IMR-90 (cell line): ENCODE results near the gene VPS8. TPM values are rescaled to one million over a fixed set of nuclear protein-coding genes. Genes with fewer than 3 reads are reported as not detected.

Experiments
- ATAC-seq: fragments of 200-7000 bp; cut with Tn5 transposase; 2 replicates; pipeline ENCODE4 v1.9.1; 2020; ENCODE audit warnings: low read depth, mild to moderate bottlenecking, moderate library complexity
- BruUV-seq: library from RNA; stranded (reverse); fragments of 400-500 nt; replicated peaks from 2 replicates; lab custom pipeline; 2021; lab: Mats Ljungman, UMichigan
- CTCF ChIA-PET: fragments of 300-600 bp; formaldehyde crosslinking; extraction: SDS; loops from one replicate; lab custom pipeline; 2021; ENCODE audit warnings: antibody characterized with exemption; lab: Yijun Ruan, JAX
- POLR2A ChIA-PET: fragments of 300-600 bp; sonication (Branson Sonifier 250); formaldehyde crosslinking; loops from one replicate; lab custom pipeline; 2022; ENCODE audit warnings: antibody characterized with exemption; ENCODE audit not compliant: unreplicated experiment; lab: Charles Lee
- DNase-seq: peaks from one replicate; pipeline ENCODE4 v3.0.0; 2013
- H2AFZ ChIP-seq: replicated peaks from 2 replicates; pipeline ENCODE3; 2013; ENCODE audit warnings: low read length, mild to moderate bottlenecking; ENCODE audit not compliant: poor library complexity
- H2AK5ac ChIP-seq: 2 replicates; pipeline ENCODE4 v1.6.1; 2013; ENCODE audit warnings: low read depth, low read length, inconsistent platforms
- H2AK9ac ChIP-seq: replicated peaks from 2 replicates; pipeline ENCODE3; 2013; ENCODE audit warnings: mild to moderate bottlenecking, low read depth, low read length, moderate library complexity; ENCODE audit not compliant: poor library complexity
- H2BK120ac ChIP-seq: 2 replicates; pipeline ENCODE4 v1.6.1; 2013; ENCODE audit warnings: low read depth, low read length, inconsistent platforms
- H2BK15ac ChIP-seq: 3 replicates; pipeline ENCODE4 v1.6.1; 2013; ENCODE audit warnings: low read depth, low read length, inconsistent platforms
- H2BK20ac ChIP-seq: 2 replicates; pipeline ENCODE4 v1.6.1; 2013; ENCODE audit warnings: low read depth, mild to moderate bottlenecking, inconsistent platforms, low read length, moderate library complexity
- H2BK5ac ChIP-seq: 2 replicates; pipeline ENCODE4 v1.6.1; 2013; ENCODE audit warnings: mild to moderate bottlenecking, low read depth, low read length, inconsistent platforms; ENCODE audit not compliant: poor library complexity, severe bottlenecking
- H3K14ac ChIP-seq: replicated peaks from 2 replicates; pipeline ENCODE4 v1.6.1; 2013; ENCODE audit warnings: low read depth, low read length, inconsistent platforms
- H3K18ac ChIP-seq: 2 replicates; pipeline ENCODE4 v1.6.1; 2013; ENCODE audit warnings: low read depth, low read length, control low read depth
- H3K23ac ChIP-seq: 2 replicates; pipeline ENCODE4 v1.6.1; 2013; ENCODE audit warnings: low read depth, low read length, inconsistent platforms
- H3K27ac ChIP-seq: 2 replicates; pipeline ENCODE4 v1.5.1; 2013; ENCODE audit warnings: mild to moderate bottlenecking, control low read depth, low read length; ENCODE audit not compliant: insufficient read depth
- H3K27me3 ChIP-seq: 2 replicates; pipeline ENCODE4 v1.6.1; 2013; ENCODE audit warnings: low read length; ENCODE audit not compliant: control insufficient read depth, insufficient read depth
- H3K36me3 ChIP-seq: 2 replicates; pipeline ENCODE4 v1.6.1; 2013; ENCODE audit warnings: low read length, mixed read lengths; ENCODE audit not compliant: control insufficient read depth, insufficient read depth
- H3K4ac ChIP-seq: 2 replicates; pipeline ENCODE4 v1.6.1; 2013; ENCODE audit warnings: low read depth, low read length, inconsistent platforms
- H3K4me1 ChIP-seq: 2 replicates; pipeline ENCODE4 v1.6.1; 2013; ENCODE audit warnings: low read length, mixed read lengths; ENCODE audit not compliant: control insufficient read depth, insufficient read depth
- H3K4me2 ChIP-seq: 2 replicates; pipeline ENCODE4 v1.6.1; 2013; ENCODE audit warnings: low read depth, mild to moderate bottlenecking, control low read depth, low read length, moderate library complexity
- H3K4me3 ChIP-seq: 2 replicates; pipeline ENCODE4 v1.5.1; 2013; ENCODE audit warnings: low read depth, mild to moderate bottlenecking, control low read depth, low read length, moderate library complexity; ENCODE audit not compliant: insufficient read depth
- H3K56ac ChIP-seq: 2 replicates; pipeline ENCODE4 v1.6.1; 2013; ENCODE audit warnings: low read length, inconsistent platforms; ENCODE audit not compliant: insufficient read depth; ENCODE audit errors: extremely low read depth
- H3K79me1 ChIP-seq, 2 experiments: 2 replicates each; pipeline ENCODE4 v1.6.1; 2013; ENCODE audit warnings: low read length in 2 of 2, inconsistent platforms in 1 of 2, low read depth in 1 of 2
- H3K9ac ChIP-seq: 2 replicates; pipeline ENCODE4 v1.6.1; 2013; ENCODE audit warnings: low read depth, low read length, control low read depth
- H3K9me1 ChIP-seq: 2 replicates; pipeline ENCODE4 v1.6.1; 2013; ENCODE audit warnings: low read length, inconsistent platforms; ENCODE audit not compliant: insufficient read depth
- H3K9me3 ChIP-seq: 2 replicates; pipeline ENCODE4 v1.6.1; 2013; ENCODE audit warnings: low read length; ENCODE audit not compliant: control insufficient read depth, insufficient read depth
- H4K20me1 ChIP-seq: 2 replicates; pipeline ENCODE4 v1.6.1; 2013; ENCODE audit warnings: low read length, inconsistent platforms; ENCODE audit not compliant: insufficient read depth
- H4K5ac ChIP-seq: 2 replicates; pipeline ENCODE4 v1.6.1; 2013; ENCODE audit warnings: mild to moderate bottlenecking, low read depth, low read length, control low read depth
- H4K8ac ChIP-seq, 2 experiments: 2 replicates each; pipeline ENCODE4 v1.6.1; 2013; ENCODE audit warnings: low read depth in 2 of 2, low read length in 2 of 2, control low read depth in 1 of 2, inconsistent platforms in 1 of 2
- H4K91ac ChIP-seq: 2 replicates; pipeline ENCODE4 v1.6.1; 2013; ENCODE audit warnings: low read depth, low read length, inconsistent platforms; ENCODE audit not compliant: insufficient read depth
- POLR2A ChIP-seq: IDR thresholded peaks from 2 replicates; pipeline ENCODE4 v1.6.1; 2012; ENCODE audit warnings: mild to moderate bottlenecking, low read depth, low read length
- RFX5 ChIP-seq: IDR thresholded peaks from 2 replicates; pipeline ENCODE4 v1.8.0; 2012; ENCODE audit warnings: low read depth, mild to moderate bottlenecking, low read length, moderate library complexity
- WGBS, 2 experiments: methylation state at CpG; one replicate each; pipeline versions ENCODE4 v1.1.5 to v1.1.7; 2013; ENCODE audit warnings: missing lambda C conversion rate in 2 of 2; ENCODE audit not compliant: insufficient read length in 1 of 2; ENCODE audit errors: extremely low coverage in 2 of 2; 5-methylcytosine and 5-hydroxymethylcytosine counted together
- dilution Hi-C: fragments of 300-500 bp; cut with HindIII; formaldehyde crosslinking; loops from one replicate; pipeline ENCODE4 v1.14.3; 2018; ENCODE audit warnings: low sequenced_read_pairs; ENCODE audit not compliant: unreplicated experiment
- in situ Hi-C: fragments of 300-500 bp; cut with MboI; formaldehyde crosslinking; loops from 3 replicates; pipeline ENCODE4 v1.14.3; 2019; ENCODE audit warnings: low sequenced_read_pairs, inconsistent platforms, mixed read lengths
- intact Hi-C: fragments of 100-400 bp; cut with micrococcal nuclease; formaldehyde crosslinking; loops from 2 replicates; pipeline ENCODE4 v1.10.0; 2022
- polyA plus RNA-seq, 3 experiments: library from polyadenylated mRNA; depleted of rRNA; stranded (reverse); fragments of >200 nt; gene quantifications; 2 replicates each; pipeline ENCODE4 v1.2.3, GENCODE V29; 2012; ENCODE audit warnings: low replicate concordance in 1 of 3
- total RNA-seq: library from RNA; depleted of rRNA; stranded (reverse); fragments of >200 nt; gene quantifications from 2 replicates; pipeline ENCODE4 v1.2.3, GENCODE V29; 2012
- TF ChIP-seq, protein P1 (sequence below): fragments of 150-350 bp; IDR thresholded peaks from 2 replicates; pipeline ENCODE4 v1.6.1; 2016; ENCODE audit warnings: low read depth, mild to moderate bottlenecking, low read length, moderate library complexity, borderline replicate concordance

The VPS8 gene
- total and polyA plus RNA-seq, 2 of the 4 experiments (the other 2 are of a cell fraction) = 14.0 to 56.1 TPM

DNA sequence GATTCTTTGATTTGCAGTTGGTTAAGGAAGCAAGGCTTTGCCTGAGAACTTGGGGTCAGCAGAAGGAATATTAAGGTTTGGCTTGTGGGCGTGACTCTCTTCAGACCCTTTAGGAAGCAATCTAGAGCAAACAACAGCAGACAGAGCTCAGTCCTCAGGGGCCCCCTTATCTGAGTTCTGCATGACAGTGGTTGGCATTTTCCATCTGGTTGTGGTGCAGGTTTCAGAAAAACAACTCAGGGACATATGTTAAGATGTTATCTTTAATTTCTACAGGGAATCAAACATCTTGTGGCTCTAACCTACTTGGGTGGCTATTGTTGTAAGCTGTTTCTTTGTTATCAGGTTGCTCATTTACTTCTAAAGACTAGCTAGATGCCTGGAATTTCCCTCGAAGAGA lies 141.4 kb downstream of the VPS8 start:
- no TSS peak for BruUV-seq
- POLR2A ChIA-PET = no interaction called here

More for the DNA sequence above, 141.4 kb downstream of the VPS8 start:
- H3K18ac ChIP-seq = no peak overlapping the region
- no peak overlapping the region for H4K5ac ChIP-seq
- in situ Hi-C loops (no loop called here), dilution Hi-C loops (no loop called here), intact Hi-C loops (no loop called here)
- H2BK120ac ChIP-seq = no peak overlapping the region
- no peak overlapping the region for H4K91ac ChIP-seq
- no peak for TF ChIP-seq RFX5
- TF ChIP-seq, protein P1, sequence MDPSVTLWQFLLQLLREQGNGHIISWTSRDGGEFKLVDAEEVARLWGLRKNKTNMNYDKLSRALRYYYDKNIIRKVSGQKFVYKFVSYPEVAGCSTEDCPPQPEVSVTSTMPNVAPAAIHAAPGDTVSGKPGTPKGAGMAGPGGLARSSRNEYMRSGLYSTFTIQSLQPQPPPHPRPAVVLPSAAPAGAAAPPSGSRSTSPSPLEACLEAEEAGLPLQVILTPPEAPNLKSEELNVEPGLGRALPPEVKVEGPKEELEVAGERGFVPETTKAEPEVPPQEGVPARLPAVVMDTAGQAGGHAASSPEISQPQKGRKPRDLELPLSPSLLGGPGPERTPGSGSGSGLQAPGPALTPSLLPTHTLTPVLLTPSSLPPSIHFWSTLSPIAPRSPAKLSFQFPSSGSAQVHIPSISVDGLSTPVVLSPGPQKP = no peak
- TF ChIP-seq POLR2A = no peak
- H3K79me1 ChIP-seq = no peaks in the 10 kb centered on the region
- H2BK5ac ChIP-seq = no peak overlapping the region
- DNase-seq (no peak), ATAC-seq (no peak)
- H3K9ac ChIP-seq = no peak overlapping the region
- no peak overlapping the region for H2AK9ac ChIP-seq
- no peak overlapping the region for H4K8ac ChIP-seq
- H3K27me3 ChIP-seq = no peaks in the 10 kb centered on the region
- no peak overlapping the region for H3K56ac ChIP-seq
- peaks cover 5% of the 10 kb centered on the region; the same call in 1 of the 2 replicates for H3K9me1 ChIP-seq
- H2AFZ ChIP-seq = no peak overlapping the region
- H4K20me1 ChIP-seq = no peaks in the 10 kb centered on the region
- no peak overlapping the region for H2BK15ac ChIP-seq
- no peak overlapping the region for H2AK5ac ChIP-seq
- no peak overlapping the region for H3K4me3 ChIP-seq
- no CpG with 5 or more reads among the region's 2 CpGs for WGBS, 2 experiments
- H3K4ac ChIP-seq = no peak overlapping the region
- H3K4me1 ChIP-seq = no peaks in the 10 kb centered on the region
- H3K36me3 ChIP-seq = no peaks in the 10 kb centered on the region
- no peak overlapping the region for H3K27ac ChIP-seq
- H3K14ac ChIP-seq = no peak overlapping the region
- no peaks in the 10 kb centered on the region for H3K9me3 ChIP-seq
- H3K4me2 ChIP-seq = no peak overlapping the region
- CTCF ChIA-PET = interaction anchor here (0.7 kb wide), 1 partner anchor 15 kb away, joined by 3 read pairs; no protein-coding TSS in a partner anchor
- no peak overlapping the region for H2BK20ac ChIP-seq
- H3K23ac ChIP-seq = no peak overlapping the region
